ENCODE data around the gene RAD51B.
A peak's percentile ranks its signal among the peaks of the same experiment; 100 is the strongest.

RAD51B gene

DNA sequence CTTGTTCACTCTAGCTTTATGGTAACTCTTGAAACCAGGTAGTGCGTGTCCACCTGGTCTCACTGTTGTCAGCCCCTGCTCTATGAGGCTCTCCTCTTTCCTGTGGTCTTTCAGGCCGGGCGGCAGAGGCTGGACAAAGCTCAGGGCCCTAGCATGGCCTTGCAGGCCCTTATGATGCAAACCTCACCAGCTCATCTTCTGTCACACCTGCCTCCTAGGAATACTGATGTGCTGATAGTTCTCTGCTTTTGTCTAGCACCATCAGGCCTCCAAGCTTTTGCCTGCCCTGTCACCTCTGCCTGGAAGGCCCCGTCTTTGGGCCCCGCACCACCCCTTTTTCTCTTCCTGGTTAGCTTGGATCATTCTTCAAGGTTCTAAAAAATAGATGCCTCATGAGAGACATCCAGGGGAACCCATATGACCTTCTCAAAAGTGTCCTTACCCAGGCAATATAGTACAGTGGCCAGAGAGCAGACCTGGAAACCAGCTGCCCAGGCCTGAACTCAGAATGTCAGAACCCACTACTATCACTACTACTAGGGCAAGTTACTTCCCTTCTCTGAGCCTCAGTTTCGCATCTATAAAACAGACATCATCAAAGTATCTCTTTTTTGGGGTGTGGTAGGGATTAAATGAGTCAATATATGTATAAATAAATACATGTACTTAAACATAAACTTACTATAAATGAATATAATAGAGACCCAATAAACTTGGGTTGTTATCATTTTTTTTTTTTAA lies 881.6 kb downstream of the RAD51B start:
- H3K4me1 Mint-ChIP-seq: peaks cover 35% of the 10 kb centered on the region
- H3K9me3 Mint-ChIP-seq: peaks cover 15% of the 10 kb centered on the region
- H3K36me3 Mint-ChIP-seq (ENCODE audit: low read depth): peaks cover 10% of the 10 kb centered on the region
- TF ChIP-seq, protein P1, sequence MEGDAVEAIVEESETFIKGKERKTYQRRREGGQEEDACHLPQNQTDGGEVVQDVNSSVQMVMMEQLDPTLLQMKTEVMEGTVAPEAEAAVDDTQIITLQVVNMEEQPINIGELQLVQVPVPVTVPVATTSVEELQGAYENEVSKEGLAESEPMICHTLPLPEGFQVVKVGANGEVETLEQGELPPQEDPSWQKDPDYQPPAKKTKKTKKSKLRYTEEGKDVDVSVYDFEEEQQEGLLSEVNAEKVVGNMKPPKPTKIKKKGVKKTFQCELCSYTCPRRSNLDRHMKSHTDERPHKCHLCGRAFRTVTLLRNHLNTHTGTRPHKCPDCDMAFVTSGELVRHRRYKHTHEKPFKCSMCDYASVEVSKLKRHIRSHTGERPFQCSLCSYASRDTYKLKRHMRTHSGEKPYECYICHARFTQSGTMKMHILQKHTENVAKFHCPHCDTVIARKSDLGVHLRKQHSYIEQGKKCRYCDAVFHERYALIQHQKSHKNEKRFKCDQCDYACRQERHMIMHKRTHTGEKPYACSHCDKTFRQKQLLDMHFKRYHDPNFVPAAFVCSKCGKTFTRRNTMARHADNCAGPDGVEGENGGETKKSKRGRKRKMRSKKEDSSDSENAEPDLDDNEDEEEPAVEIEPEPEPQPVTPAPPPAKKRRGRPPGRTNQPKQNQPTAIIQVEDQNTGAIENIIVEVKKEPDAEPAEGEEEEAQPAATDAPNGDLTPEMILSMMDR (IDR thresholded peaks at IDR 0.05; ENCODE audit: unreplicated experiment in 3 of 3): no peak
- H3K27ac Mint-ChIP-seq: peak overlapping the region in 2 of 3 experiments; percentile 8 to 80
- H3K4me3 Mint-ChIP-seq: no peak overlapping the region
- H3K27me3 Mint-ChIP-seq (ENCODE audit: low read depth): peaks cover 12% of the 10 kb centered on the region

GRCh38 chr14:68702135-68702534 lies 882.6 kb downstream of the RAD51B start:
- peak overlapping the region in 2 of 3 experiments; percentile 32 to 80 for H3K27ac Mint-ChIP-seq
- H3K36me3 Mint-ChIP-seq (ENCODE audit: low read depth): peaks cover 10% of the 10 kb centered on the region
- no peak overlapping the region for H3K4me3 Mint-ChIP-seq
- H3K27me3 Mint-ChIP-seq (ENCODE audit: low read depth): peaks cover 12% of the 10 kb centered on the region
- peaks cover 45% of the 10 kb centered on the region for H3K4me1 Mint-ChIP-seq
- TF ChIP-seq, protein P1 (IDR thresholded peaks at IDR 0.05; ENCODE audit: unreplicated experiment in 3 of 3): no peak
- H3K9me3 Mint-ChIP-seq: peaks cover 15% of the 10 kb centered on the region

DNA sequence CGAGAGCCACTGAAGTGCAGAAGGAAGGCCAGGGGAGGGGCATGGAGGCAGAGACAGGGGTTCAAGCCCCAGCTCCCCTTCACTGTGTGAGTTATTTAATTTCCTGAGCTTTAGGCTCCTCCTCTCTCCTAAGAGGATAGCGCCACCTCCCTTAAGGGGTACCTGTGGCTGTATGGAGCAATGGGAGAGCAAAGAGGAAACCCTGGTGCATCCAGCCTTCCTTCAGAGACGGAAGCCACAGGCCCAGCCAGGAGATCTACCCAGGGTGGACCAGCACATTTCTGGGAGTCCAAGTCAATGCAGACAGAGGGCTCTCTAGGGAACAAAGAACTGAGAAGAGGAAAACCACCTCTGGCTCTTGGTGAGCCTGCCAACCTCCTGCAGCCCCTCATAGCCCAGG lies 883.0 kb downstream of the RAD51B start:
- H3K27ac Mint-ChIP-seq: peak overlapping the region in 2 of 3 experiments; percentile 32 to 80
- H3K4me3 Mint-ChIP-seq: no peak overlapping the region
- TF ChIP-seq, protein P1 (IDR thresholded peaks at IDR 0.05; ENCODE audit: unreplicated experiment in 3 of 3): no peak
- H3K36me3 Mint-ChIP-seq (ENCODE audit: low read depth): peaks cover 10% of the 10 kb centered on the region
- H3K27me3 Mint-ChIP-seq (ENCODE audit: low read depth): peaks cover 12% of the 10 kb centered on the region
- H3K9me3 Mint-ChIP-seq: peaks cover 15% of the 10 kb centered on the region
- H3K4me1 Mint-ChIP-seq: peaks cover 50% of the 10 kb centered on the region

- Mint-ChIP-seq H3K36me3 (ENCODE audit: low read depth) (peaks cover 10% of the 10 kb centered on the region), H3K4me3 (no peak overlapping the region), H3K27ac (no peak overlapping the region)
These were observed 883.5 kb downstream of the RAD51B start for GRCh38 chr14:68703093-68703492.

GRCh38 chr14:68704736-68705720 lies 885.4 kb downstream of the RAD51B start:
- Mint-ChIP-seq H3K4me3 (peak overlapping the region in 1 of 3 experiments; percentile 11), H3K9me3 (peaks cover 8% of the 10 kb centered on the region), H3K27ac (peak overlapping the region; percentile 69 to 97 (median 81)), H3K4me1 (peaks cover 43% of the 10 kb centered on the region), H3K27me3 (ENCODE audit: low read depth) (peaks cover 12% of the 10 kb centered on the region), H3K36me3 (ENCODE audit: low read depth) (peaks cover 7% of the 10 kb centered on the region)
- TF ChIP-seq, protein P1 (IDR thresholded peaks at IDR 0.05; ENCODE audit: unreplicated experiment in 3 of 3): no peak

More at GRCh38 chr14:68703093-68703492, 883.5 kb downstream of the RAD51B start:
- TF ChIP-seq, protein P1 (IDR thresholded peaks at IDR 0.05; ENCODE audit: unreplicated experiment in 3 of 3): no peak
- Mint-ChIP-seq H3K4me1 (peaks cover 51% of the 10 kb centered on the region), H3K27me3 (ENCODE audit: low read depth) (peaks cover 12% of the 10 kb centered on the region), H3K9me3 (peaks cover 13% of the 10 kb centered on the region)

All from nephron (organoid).